DOHH2 (cell line): ENCODE results near the gene PTPRK.

Experiments used
- H3F3A ChIP-seq: fragments of 200-600 bp; sonication (generic), shearing (Covaris generic); 2 replicates; pipeline ENCODE4 v1.6.0; 2016; ENCODE audit warnings: antibody characterized with exemption, mild to moderate bottlenecking; ENCODE audit not compliant: control insufficient read depth, insufficient read depth
- H3K27ac ChIP-seq: fragments of 200-600 bp; sonication (generic); 2 replicates; pipeline ENCODE4 v1.5.1; 2014; ENCODE audit warnings: low read depth, mild to moderate bottlenecking, low read length, moderate library complexity
- H3K27me3 ChIP-seq: fragments of 200-600 bp; sonication (generic); 2 replicates; pipeline ENCODE4 v1.6.1; 2014; ENCODE audit warnings: mild to moderate bottlenecking, low read length, mixed read lengths; ENCODE audit not compliant: control insufficient read depth
- H3K36me3 ChIP-seq: fragments of 200-600 bp; sonication (generic); 2 replicates; pipeline ENCODE4 v1.6.1; 2014; ENCODE audit warnings: mild to moderate bottlenecking, low read length, moderate library complexity, mixed read lengths; ENCODE audit not compliant: control insufficient read depth
- H3K4me1 ChIP-seq: fragments of 200-600 bp; sonication (generic); 2 replicates; pipeline ENCODE4 v1.6.1; 2014; ENCODE audit warnings: mild to moderate bottlenecking, low read length, mixed read lengths; ENCODE audit not compliant: control insufficient read depth
- H3K4me2 ChIP-seq: fragments of 200-600 bp; sonication (generic); 2 replicates; pipeline ENCODE4 v1.6.0; 2014; ENCODE audit warnings: mild to moderate bottlenecking, low read length, moderate library complexity
- H3K4me3 ChIP-seq: fragments of 200-600 bp; sonication (generic); 2 replicates; pipeline ENCODE4 v1.5.1; 2014; ENCODE audit warnings: mild to moderate bottlenecking, low read length, mixed read lengths
- H3K79me2 ChIP-seq: fragments of 200-600 bp; sonication (generic); 2 replicates; pipeline ENCODE4 v1.6.1; 2014; ENCODE audit warnings: mild to moderate bottlenecking, low read length, mixed read lengths; ENCODE audit not compliant: control insufficient read depth
- H3K9me2 ChIP-seq: fragments of 200-600 bp; sonication (generic); replicated peaks from 2 replicates; pipeline ENCODE4 v1.6.1; 2014; ENCODE audit warnings: mild to moderate bottlenecking, low read length, mixed read lengths; ENCODE audit not compliant: control insufficient read depth
- H3K9me3 ChIP-seq: fragments of 200-600 bp; sonication (generic); 2 replicates; pipeline ENCODE4 v1.6.1; 2014; ENCODE audit warnings: antibody characterized with exemption, low read length, mixed read lengths; ENCODE audit not compliant: control insufficient read depth, insufficient read depth
- H4K20me1 ChIP-seq: fragments of 200-600 bp; sonication (generic); 2 replicates; pipeline ENCODE4 v1.6.0; 2014; ENCODE audit warnings: low read depth, mild to moderate bottlenecking, antibody characterized with exemption, low read length, moderate library complexity; ENCODE audit not compliant: control insufficient read depth, insufficient read depth
- EZH2phosphoT487 ChIP-seq: fragments of 200-600 bp; sonication (generic); IDR thresholded peaks from 2 replicates; pipeline ENCODE4 v1.6.1; 2017; ENCODE audit warnings: borderline replicate concordance, mild to moderate bottlenecking, antibody characterized with exemption, low read length, moderate library complexity, mixed read lengths
- TF ChIP-seq, protein P1 (sequence below): fragments of 200-600 bp; sonication (generic); IDR thresholded peaks from one replicate; pipeline ENCODE4 v1.5.1; 2014; ENCODE audit warnings: antibody characterized with exemption, mild to moderate bottlenecking, low read depth, low read length; ENCODE audit not compliant: poor library complexity, severe bottlenecking

PTPRK gene

GRCh38 chr6:128456510-128457230, 63.7 kb downstream of the PTPRK start:
- Histone ChIP-seq H3K27ac (no peak overlapping the region), H3K9me3 (no peaks in the 10 kb centered on the region), H3K4me1 (no peaks in the 10 kb centered on the region), H3K36me3 (no peaks in the 10 kb centered on the region), H3K9me2 (no peaks in the 10 kb centered on the region), H3K27me3 (no peaks in the 10 kb centered on the region), H3K79me2 (no peaks in the 10 kb centered on the region), H3K4me3 (no peak overlapping the region), H3F3A (no peaks in the 10 kb centered on the region), H3K4me2 (no peak overlapping the region), H4K20me1 (no peaks in the 10 kb centered on the region)
- TF ChIP-seq, protein P1, sequence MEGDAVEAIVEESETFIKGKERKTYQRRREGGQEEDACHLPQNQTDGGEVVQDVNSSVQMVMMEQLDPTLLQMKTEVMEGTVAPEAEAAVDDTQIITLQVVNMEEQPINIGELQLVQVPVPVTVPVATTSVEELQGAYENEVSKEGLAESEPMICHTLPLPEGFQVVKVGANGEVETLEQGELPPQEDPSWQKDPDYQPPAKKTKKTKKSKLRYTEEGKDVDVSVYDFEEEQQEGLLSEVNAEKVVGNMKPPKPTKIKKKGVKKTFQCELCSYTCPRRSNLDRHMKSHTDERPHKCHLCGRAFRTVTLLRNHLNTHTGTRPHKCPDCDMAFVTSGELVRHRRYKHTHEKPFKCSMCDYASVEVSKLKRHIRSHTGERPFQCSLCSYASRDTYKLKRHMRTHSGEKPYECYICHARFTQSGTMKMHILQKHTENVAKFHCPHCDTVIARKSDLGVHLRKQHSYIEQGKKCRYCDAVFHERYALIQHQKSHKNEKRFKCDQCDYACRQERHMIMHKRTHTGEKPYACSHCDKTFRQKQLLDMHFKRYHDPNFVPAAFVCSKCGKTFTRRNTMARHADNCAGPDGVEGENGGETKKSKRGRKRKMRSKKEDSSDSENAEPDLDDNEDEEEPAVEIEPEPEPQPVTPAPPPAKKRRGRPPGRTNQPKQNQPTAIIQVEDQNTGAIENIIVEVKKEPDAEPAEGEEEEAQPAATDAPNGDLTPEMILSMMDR: no peak
- TF ChIP-seq EZH2phosphoT487: no peak

GRCh38 chr6:128455959-128456358, 64.4 kb downstream of the PTPRK start:
- no peaks in the 10 kb centered on the region for H3K36me3 ChIP-seq
- no peak overlapping the region for H3K27ac ChIP-seq
- TF ChIP-seq, protein P1: no peak
- TF ChIP-seq EZH2phosphoT487: no peak
- H3K27me3 ChIP-seq: no peaks in the 10 kb centered on the region
- H3K79me2 ChIP-seq: no peaks in the 10 kb centered on the region
- H3K4me3 ChIP-seq: no peak overlapping the region
- no peak overlapping the region for H3K4me2 ChIP-seq
- no peaks in the 10 kb centered on the region for H3K9me3 ChIP-seq
- H4K20me1 ChIP-seq: no peaks in the 10 kb centered on the region
- H3F3A ChIP-seq: no peaks in the 10 kb centered on the region
- no peaks in the 10 kb centered on the region for H3K9me2 ChIP-seq
- H3K4me1 ChIP-seq: no peaks in the 10 kb centered on the region

DNA sequence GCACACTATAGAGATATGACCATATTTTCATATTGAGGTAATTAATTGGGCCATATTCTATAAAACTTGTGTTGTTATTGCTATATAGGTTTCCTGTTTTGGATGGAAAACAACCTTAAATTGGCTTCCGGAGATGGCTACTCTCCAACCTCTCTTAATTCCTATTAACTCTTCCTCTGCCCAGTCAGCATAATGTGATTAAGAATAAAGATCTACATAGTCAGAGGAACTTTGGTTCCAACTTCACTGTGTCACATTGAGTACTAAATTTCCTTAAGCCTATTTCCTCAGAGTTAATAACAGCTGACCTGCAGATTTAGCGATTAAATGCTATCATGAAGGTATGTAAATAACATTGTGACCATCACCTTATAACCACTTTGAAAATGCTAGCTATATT, 67.7 kb downstream of the PTPRK start:
- no peaks in the 10 kb centered on the region for H3K79me2 ChIP-seq
- no peaks in the 10 kb centered on the region for H3F3A ChIP-seq
- H3K9me3 ChIP-seq: no peaks in the 10 kb centered on the region

More for the DNA sequence above, 67.7 kb downstream of the PTPRK start:
- Histone ChIP-seq H3K4me1 (no peaks in the 10 kb centered on the region), H3K27me3 (no peaks in the 10 kb centered on the region), H3K4me2 (no peak overlapping the region), H3K4me3 (no peak overlapping the region), H3K27ac (no peak overlapping the region), H3K9me2 (no peaks in the 10 kb centered on the region), H4K20me1 (no peaks in the 10 kb centered on the region), H3K36me3 (no peaks in the 10 kb centered on the region)
- TF ChIP-seq EZH2phosphoT487: no peak
- TF ChIP-seq, protein P1: no peak
